Activated CD8-positive, alpha-beta memory T cell treated with anti-CD3 and anti-CD28 coated beads, Interleukin-2, amount 50 U/mL, for 1 hour (primary cell): Measurements from ENCODE around the gene SBNO2.
"Not testable (repeated sequence)": the region's sequence is repeated elsewhere in the genome, so short reads cannot be mapped to it uniquely, and the experiment has no call there.

Experiments
- DNase-seq: peaks from one replicate; pipeline ENCODE4 v3.0.0-alpha.2; 2020; ENCODE audit errors: extremely low read depth

SBNO2 gene

GRCh38 chr19:1117654-1118053 lies 56.4 kb downstream of the SBNO2 start:
- DNase-seq = no peak

- DNase-seq = no peak
Observed at GRCh38 chr19:1116726-1117581, 57.1 kb downstream of the SBNO2 start.

GRCh38 chr19:1115646-1116420 lies 58.2 kb downstream of the SBNO2 start:
- no peak for DNase-seq

GRCh38 chr19:1114728-1115127 lies 59.3 kb downstream of the SBNO2 start:
- DNase-seq = not testable (repeated sequence)

- DNase-seq = no peak
Observed at GRCh38 chr19:1113986-1114483, 60.0 kb downstream of the SBNO2 start.

- peak; percentile 73 for DNase-seq
Observed at GRCh38 chr19:1113030-1113985, 60.8 kb downstream of the SBNO2 start.

- DNase-seq = no peak
Observed at GRCh38 chr19:1112268-1113029, 61.6 kb downstream of the SBNO2 start.

- no peak for DNase-seq
Observed at GRCh38 chr19:1111641-1112267, 62.3 kb downstream of the SBNO2 start.

- no peak for DNase-seq
Observed at GRCh38 chr19:1110809-1111640, 63.0 kb downstream of the SBNO2 start.

- no peak for DNase-seq
Observed at GRCh38 chr19:1109697-1110671, 64.1 kb downstream of the SBNO2 start.

- no peak for DNase-seq
Observed at GRCh38 chr19:1109032-1109551, 65.0 kb downstream of the SBNO2 start.

GRCh38 chr19:1108291-1109031 lies 65.6 kb downstream of the SBNO2 start:
- no peak for DNase-seq

- DNase-seq = no peak
Observed at GRCh38 chr19:1107661-1108261, 66.3 kb downstream of the SBNO2 start.

- no peak for DNase-seq
Observed at GRCh38 chr19:1106841-1107660, 67.0 kb downstream of the SBNO2 start.

GRCh38 chr19:1105873-1106840 lies 67.9 kb downstream of the SBNO2 start:
- no peak for DNase-seq
